ENCODE data around the gene PRSS21. TPM values are rescaled to one million over a fixed set of nuclear protein-coding genes. Genes with fewer than 3 reads are reported as not detected.

Gene PRSS21
- 5.5 TPM in 1 of 2 replicates, not detected in the other for total RNA-seq

GRCh38 chr16:2816751-2817339 is at the start of gene PRSS21:
PRSS21 (plus strand) TSS chr16:2817237; CDS start chr16:2817269, 32 bp downstream.

GRCh38 chr16:2777231-2777902 is 39.7 kb upstream of the PRSS21 start, which contains the start of gene ELOB:
ELOB (minus strand) TSS chr16:2777280; CDS start chr16:2777239, 41 bp downstream.

GRCh38 chr16:2787406-2787805 is 29.6 kb upstream of the PRSS21 start, which contains the start of gene PRSS33:
PRSS33 (minus strand) TSS chr16:2787560; CDS start chr16:2786547, 1,013 bp downstream.

GRCh38 chr16:2829501-2830354 is 12.7 kb downstream of the PRSS21 start, which contains the start of gene ZG16B:
ZG16B (plus strand) TSS chr16:2830303; CDS start chr16:2830442, 139 bp downstream.

GRCh38 chr16:2857451-2858244 is 40.6 kb downstream of the PRSS21 start, which contains the start of gene PRSS22:
PRSS22 (minus strand) TSS chr16:2858170; CDS start chr16:2858104, 66 bp downstream.

Other genes starting within 250 kb of the PRSS21 start
- gene KCTD5, start 134.7 kb upstream of the PRSS21 start, total RNA-seq: 28.9 and 31.7 TPM in 2 replicates
- gene PRSS27, start 97.0 kb upstream of the PRSS21 start, total RNA-seq: 0.29 and 0.35 TPM in 2 replicates
- gene SRRM2, start 64.6 kb upstream of the PRSS21 start, total RNA-seq: 59.9 and 60.5 TPM in 2 replicates
- gene ELOB, start 40.0 kb upstream of the PRSS21 start, total RNA-seq: 431 and 566 TPM in 2 replicates
- not detected in 2 replicates for gene PRSS33, start 29.7 kb upstream of the PRSS21 start, total RNA-seq
- gene PRSS41, start 18.8 kb upstream of the PRSS21 start, total RNA-seq: not detected in 2 replicates
- gene ZG16B, start 13.1 kb downstream of the PRSS21 start, total RNA-seq: not detected in 2 replicates
- gene PRSS22, start 40.9 kb downstream of the PRSS21 start, total RNA-seq: not detected in 2 replicates
- gene FLYWCH2, start 66.0 kb downstream of the PRSS21 start, total RNA-seq: 77.8 and 89.9 TPM in 2 replicates
- gene FLYWCH1, start 94.7 kb downstream of the PRSS21 start, total RNA-seq: 45.8 and 46.1 TPM in 2 replicates
- under 0.01 TPM in 1 of 2 replicates, not detected in the other for gene KREMEN2, start 147.0 kb downstream of the PRSS21 start, total RNA-seq
- gene PAQR4, start 152.1 kb downstream of the PRSS21 start, total RNA-seq: 7.1 and 14.1 TPM in 2 replicates
- 13.3 and 24.8 TPM in 2 replicates for gene PKMYT1, start 163.2 kb downstream of the PRSS21 start, total RNA-seq
- not detected in 2 replicates for gene CLDN9, start 195.7 kb downstream of the PRSS21 start, total RNA-seq
- not detected in 2 replicates for gene CLDN6, start 200.9 kb downstream of the PRSS21 start, total RNA-seq
- gene TNFRSF12A, start 203.1 kb downstream of the PRSS21 start, total RNA-seq: 236 and 323 TPM in 2 replicates
- gene HCFC1R1, start 206.7 kb downstream of the PRSS21 start, total RNA-seq: 23.1 and 24.1 TPM in 2 replicates
- gene THOC6, start 206.8 kb downstream of the PRSS21 start, total RNA-seq: 25.3 and 28.3 TPM in 2 replicates
- not detected in 2 replicates for gene BICDL2, start 219.7 kb downstream of the PRSS21 start, total RNA-seq
- not detected in 2 replicates for gene MMP25, start 229.3 kb downstream of the PRSS21 start, total RNA-seq
- 23.6 and 27.3 TPM in 2 replicates for gene IL32, start 248.4 kb downstream of the PRSS21 start, total RNA-seq